Ovary (tissue), 3 donors: ENCODE measurements around the gene ATP5PO.

ENCODE experiments used
- POLR2A ChIP-seq: fragments of 450-650 bp; IDR thresholded peaks from one replicate; pipeline ENCODE4 v1.6.1; 2017; ENCODE audit warnings: antibody characterized with exemption, mild to moderate bottlenecking, moderate library complexity
- TF ChIP-seq, protein P1 (sequence below), 3 donors: fragments of 450-650 bp in 2 of 3; fragments of 200-600 bp in 1 of 3; IDR thresholded peaks; one replicate each; pipeline versions ENCODE4 v1.5.1 to v1.8.0; 2016 to 2022; ENCODE audit warnings: antibody characterized with exemption in 3 of 3, mild to moderate bottlenecking in 1 of 3
- donor health status: DM: no; HTN: no; CAD: no.

DNA sequence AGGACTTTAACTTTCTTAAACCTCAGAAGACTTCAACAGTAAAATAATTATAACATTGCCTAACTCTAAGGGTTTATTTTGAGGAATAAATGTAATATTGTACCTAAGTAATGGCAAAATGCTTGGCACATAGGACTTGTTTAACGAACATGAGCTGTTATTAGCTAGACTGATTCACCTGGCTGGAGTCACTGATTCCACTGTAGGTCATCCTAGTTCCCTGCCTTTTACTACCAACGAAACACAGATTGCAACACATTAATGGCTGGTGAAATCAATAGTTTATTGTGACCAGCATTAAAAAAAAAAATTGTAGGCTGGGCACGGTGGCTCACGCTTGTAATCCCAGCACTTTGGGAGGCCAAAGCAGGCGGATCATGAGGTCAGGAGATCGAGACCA is 45.5 kb upstream of the ATP5PO start:
- TF ChIP-seq, protein P1, sequence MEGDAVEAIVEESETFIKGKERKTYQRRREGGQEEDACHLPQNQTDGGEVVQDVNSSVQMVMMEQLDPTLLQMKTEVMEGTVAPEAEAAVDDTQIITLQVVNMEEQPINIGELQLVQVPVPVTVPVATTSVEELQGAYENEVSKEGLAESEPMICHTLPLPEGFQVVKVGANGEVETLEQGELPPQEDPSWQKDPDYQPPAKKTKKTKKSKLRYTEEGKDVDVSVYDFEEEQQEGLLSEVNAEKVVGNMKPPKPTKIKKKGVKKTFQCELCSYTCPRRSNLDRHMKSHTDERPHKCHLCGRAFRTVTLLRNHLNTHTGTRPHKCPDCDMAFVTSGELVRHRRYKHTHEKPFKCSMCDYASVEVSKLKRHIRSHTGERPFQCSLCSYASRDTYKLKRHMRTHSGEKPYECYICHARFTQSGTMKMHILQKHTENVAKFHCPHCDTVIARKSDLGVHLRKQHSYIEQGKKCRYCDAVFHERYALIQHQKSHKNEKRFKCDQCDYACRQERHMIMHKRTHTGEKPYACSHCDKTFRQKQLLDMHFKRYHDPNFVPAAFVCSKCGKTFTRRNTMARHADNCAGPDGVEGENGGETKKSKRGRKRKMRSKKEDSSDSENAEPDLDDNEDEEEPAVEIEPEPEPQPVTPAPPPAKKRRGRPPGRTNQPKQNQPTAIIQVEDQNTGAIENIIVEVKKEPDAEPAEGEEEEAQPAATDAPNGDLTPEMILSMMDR (IDR thresholded peaks at IDR 0.05), result no peak
- TF ChIP-seq POLR2A, result no peak
